OCI-LY1 (cell line): ENCODE measurements around the gene DYNLL1.

Experiments
- CTCF ChIP-seq: fragments of 200-600 bp; sonication (generic), shearing (Covaris generic); IDR thresholded peaks from 2 replicates; pipeline ENCODE4 v1.5.1; 2017; ENCODE audit warnings: mild to moderate bottlenecking, antibody characterized with exemption, low read length, moderate library complexity, mixed read lengths
- EZH2 ChIP-seq: fragments of 200-600 bp; sonication (generic), shearing (Covaris generic); IDR thresholded peaks from 2 replicates; pipeline ENCODE4 v1.8.0; 2017; ENCODE audit warnings: borderline replicate concordance, mixed run types, mild to moderate bottlenecking, antibody characterized with exemption, low read length, moderate library complexity, mixed read lengths

GRCh38 chr12:120537856-120538220 is 41.9 kb downstream of the DYNLL1 start:
- TF ChIP-seq CTCF (no peak), EZH2 (no peak)
